Astrocyte (in vitro differentiated cells and primary cell): ENCODE measurements around the gene TRIP12.
"Not testable (repeated sequence)": the region's sequence is repeated elsewhere in the genome, so short reads cannot be mapped to it uniquely, and the experiment has no call there.

Source experiments
- CTCF ChIP-seq: IDR thresholded peaks from 2 replicates; pipeline ENCODE4 v1.5.1; 2011; ENCODE audit warnings: low read depth, mild to moderate bottlenecking, inconsistent platforms, low read length, moderate library complexity; ENCODE audit not compliant: insufficient read depth
- EZH2 ChIP-seq: IDR thresholded peaks from 2 replicates; pipeline ENCODE4 v1.6.1; 2012; ENCODE audit warnings: mild to moderate bottlenecking, low read length, inconsistent platforms; ENCODE audit not compliant: insufficient read depth

- TF ChIP-seq CTCF, EZH2: not testable (repeated sequence)
These were observed 198.6 kb downstream of the TRIP12 start for GRCh38 chr2:229723192-229723591.
